Measurements from ENCODE around the gene PARP14. TPM values are rescaled to one million over a fixed set of nuclear protein-coding genes. Genes with fewer than 3 reads are reported as not detected.

Gene PARP14
- total RNA-seq, 1 experiment from 2014 or later, result 17.4 TPM

- no peaks in the 10 kb centered on the region for H4K20me1 ChIP-seq (ENCODE audit: control insufficient read depth, insufficient read depth, insufficient read length)
- H2BK120ac ChIP-seq (ENCODE audit: low read depth, low read length, poor library complexity, severe bottlenecking), result no peak overlapping the region
- no peaks in the 10 kb centered on the region for H3K9me3 ChIP-seq (ENCODE audit: control insufficient read depth, low read depth, low read length)
- no peak overlapping the region for H2BK15ac ChIP-seq (ENCODE audit: low read depth, low read length)
- no peak overlapping the region for H3K4ac ChIP-seq (ENCODE audit: low read depth, low read length)
- H3K4me2 ChIP-seq (ENCODE audit: insufficient read depth, insufficient read length, low read length), result no peak overlapping the region
- H3K27me3 ChIP-seq (ENCODE audit: insufficient read depth, low read length), result no peaks in the 10 kb centered on the region
- H3K14ac ChIP-seq (ENCODE audit: insufficient read depth, low read length), result no peak overlapping the region
- no peak overlapping the region for H3K18ac ChIP-seq (ENCODE audit: insufficient read length, low read depth, low read length)
- no peak overlapping the region for H2AFZ ChIP-seq (ENCODE audit: low read length)
- Mint-ChIP-seq H3K27me3 (ENCODE audit: low read depth) (peaks cover 9% of the 10 kb centered on the region), H3K9me3 (no peaks in the 10 kb centered on the region), H3K4me3 (no peak overlapping the region), H3K4me1 (no peaks in the 10 kb centered on the region), H3K27ac (no peak overlapping the region), H3K36me3 (ENCODE audit: insufficient read depth in 1 of 3, low read depth in 3 of 3) (no peaks in the 10 kb centered on the region)
- no peak overlapping the region for H4K8ac ChIP-seq (replicated peaks; ENCODE audit: insufficient read length, low read depth, low read length)
- no peak for DNase-seq
- H4K5ac ChIP-seq (ENCODE audit: insufficient read length, low read depth, low read length), result peak overlapping the region; percentile 63
- no peak overlapping the region for H3K9ac ChIP-seq (ENCODE audit: extremely low read depth, insufficient read length, low read length)
- no peak overlapping the region for H2AK5ac ChIP-seq (ENCODE audit: insufficient read length, low read length)
- no peaks in the 10 kb centered on the region for H3K79me1 ChIP-seq (ENCODE audit: insufficient read depth, low read depth, low read length, poor library complexity, severe bottlenecking)
- no peak overlapping the region for H3K27ac ChIP-seq (ENCODE audit: insufficient read length, low read depth, low read length)
- no CpG with 5 or more reads among the region's 3 CpGs for WGBS (ENCODE audit: extremely low coverage, insufficient read length, low lambda C conversion rate)
- no peaks in the 10 kb centered on the region for H3K23me2 ChIP-seq (ENCODE audit: insufficient read length, low read depth, low read length, poor library complexity, severe bottlenecking)
- H3T11ph ChIP-seq (ENCODE audit: low read length), result no peak overlapping the region
- no peak overlapping the region for H2BK12ac ChIP-seq (ENCODE audit: insufficient read length, low read depth, low read length)
- H3K4me1 ChIP-seq (ENCODE audit: insufficient read depth, low read length), result no peaks in the 10 kb centered on the region
- no peak overlapping the region for H2BK5ac ChIP-seq (ENCODE audit: insufficient read length, low read length)
- H4K91ac ChIP-seq (ENCODE audit: insufficient read length, low read depth, low read length), result no peak overlapping the region
- TF ChIP-seq CTCF (conservative IDR thresholded peaks at IDR 0.05), result no peak
- no peak overlapping the region for H3K56ac ChIP-seq (ENCODE audit: insufficient read length, low read depth, low read length)
- H2BK20ac ChIP-seq (ENCODE audit: low read depth, low read length, poor library complexity, severe bottlenecking), result no peak overlapping the region
- no peak overlapping the region for H3K23ac ChIP-seq (ENCODE audit: insufficient read length, low read depth, low read length)
- H3K79me2 ChIP-seq (ENCODE audit: insufficient read depth, low read length), result no peaks in the 10 kb centered on the region
These were observed 43.9 kb upstream of the PARP14 start for GRCh38 chr3:122636697-122637096.
